Measurements from ENCODE around the gene RBPMS2.
A peak's percentile ranks its signal among the peaks of the same experiment; 100 is the strongest.
"Not testable (repeated sequence)": the region's sequence is repeated elsewhere in the genome, so short reads cannot be mapped to it uniquely, and the experiment has no call there.

RBPMS2 gene

DNA sequence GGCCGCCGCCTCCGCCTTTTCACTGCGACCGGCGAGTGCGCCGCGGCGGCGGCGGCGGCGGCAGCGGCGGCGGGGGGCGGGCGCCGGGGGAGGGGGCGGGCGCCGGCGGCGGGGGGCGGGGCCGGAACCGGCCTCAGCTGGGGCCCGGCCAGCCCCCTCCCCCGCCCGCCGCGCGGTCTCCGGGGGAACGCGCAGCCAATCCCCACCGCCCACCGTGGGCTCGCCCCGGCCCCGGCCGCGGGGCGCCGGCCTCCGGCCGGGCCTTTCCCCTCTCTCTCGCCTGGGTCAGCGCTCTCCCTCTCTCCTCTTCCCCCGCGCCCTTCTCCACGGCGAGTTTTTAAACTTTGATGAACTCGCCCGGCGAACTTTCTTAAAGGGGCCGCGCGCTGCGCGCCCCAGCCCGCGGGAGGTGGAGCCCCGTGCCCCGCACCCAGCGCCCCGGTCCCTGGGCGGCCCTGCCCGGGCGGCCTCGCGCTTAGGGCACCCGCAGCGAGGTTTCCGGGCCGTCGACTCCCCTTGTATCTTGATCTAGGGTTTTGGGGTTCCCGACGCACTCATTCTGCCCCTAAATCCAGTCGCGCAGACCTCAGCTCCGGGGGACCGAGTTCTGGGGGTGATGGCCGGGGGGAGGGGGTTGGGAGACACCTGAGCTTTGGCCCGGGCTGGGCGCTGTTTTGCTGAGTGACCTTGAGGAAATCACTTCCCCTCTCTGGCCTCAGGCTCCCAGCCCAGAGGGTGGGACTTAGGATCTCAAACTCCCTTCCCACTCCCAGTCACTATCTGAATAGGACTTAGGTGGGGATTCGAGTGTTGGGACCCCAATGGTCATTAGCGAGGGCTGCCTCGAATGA is at the start of gene RBPMS2:
Gene RBPMS2 (minus strand): TSS at position 39 of the 851 bp plus-strand sequence. CDS start 270 bp downstream, outside the sequence.
- DNase-seq (ENCODE audit: low read depth in 2 of 2) = no peak

DNA sequence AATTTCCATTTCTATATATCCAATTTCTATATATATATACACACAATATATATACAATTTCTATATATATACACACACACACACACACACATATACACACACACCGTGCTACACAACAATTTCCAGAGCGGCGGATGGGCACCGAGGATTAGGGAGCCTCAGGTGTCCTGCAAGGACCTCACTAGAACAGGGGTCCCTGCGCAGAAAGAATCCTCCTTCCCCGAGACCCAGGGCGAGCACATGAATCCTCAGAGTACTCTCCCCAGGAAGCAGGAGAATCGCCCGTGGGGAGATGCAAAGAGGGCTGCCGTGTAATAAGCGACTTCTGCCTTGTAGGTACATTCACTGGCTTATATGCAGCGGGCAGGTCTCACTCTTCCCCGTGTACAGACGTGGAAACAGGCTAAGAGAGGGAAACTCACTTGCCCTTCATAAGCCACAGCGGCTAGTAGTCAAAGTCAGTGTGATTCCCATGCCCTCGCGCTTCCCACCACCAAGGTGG is 49.6 kb upstream of the RBPMS2 start:
- no peak for DNase-seq (ENCODE audit: low read depth in 2 of 2)

DNA sequence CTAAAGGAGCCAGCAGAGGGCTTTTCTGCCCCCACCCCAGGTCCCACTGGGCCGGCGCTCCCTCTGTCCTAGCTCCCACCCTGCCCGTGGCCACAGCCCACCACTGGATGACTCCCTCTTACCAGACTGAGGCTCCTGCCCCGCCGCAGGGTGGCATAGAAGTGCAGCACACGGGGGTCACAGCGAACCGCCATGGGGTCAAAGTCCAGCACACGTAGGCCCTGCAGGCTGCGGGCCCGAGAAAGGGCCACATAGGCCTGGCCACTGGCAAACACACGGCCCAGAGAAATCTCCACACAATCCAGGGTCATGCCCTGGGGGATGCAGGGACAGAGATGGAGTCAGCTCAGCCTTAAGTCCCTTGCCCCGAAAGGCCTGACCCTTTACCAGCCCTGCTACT is 41.1 kb upstream of the RBPMS2 start:
- no peak for DNase-seq (ENCODE audit: low read depth in 2 of 2)

DNA sequence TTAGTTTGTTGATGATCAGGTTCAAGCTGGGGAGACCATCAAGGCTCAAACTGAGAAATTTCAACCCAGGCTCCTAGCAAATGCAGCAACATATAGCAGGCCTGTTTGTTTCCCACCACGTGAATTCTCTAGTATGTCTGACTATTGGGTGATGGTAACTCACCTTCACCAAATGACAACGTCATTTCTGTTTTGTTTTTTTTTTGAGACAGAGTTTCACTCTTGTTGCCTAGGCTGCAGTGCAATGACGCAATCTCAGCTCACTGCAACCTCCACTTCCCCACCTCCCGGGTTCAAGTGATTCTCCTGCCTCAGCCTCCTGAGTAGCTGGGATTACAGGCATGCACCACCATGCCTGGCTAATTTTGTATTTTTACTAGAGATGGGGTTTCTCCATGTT is 39.6 kb upstream of the RBPMS2 start:
- not testable (repeated sequence) for DNase-seq (ENCODE audit: low read depth in 2 of 2)

DNA sequence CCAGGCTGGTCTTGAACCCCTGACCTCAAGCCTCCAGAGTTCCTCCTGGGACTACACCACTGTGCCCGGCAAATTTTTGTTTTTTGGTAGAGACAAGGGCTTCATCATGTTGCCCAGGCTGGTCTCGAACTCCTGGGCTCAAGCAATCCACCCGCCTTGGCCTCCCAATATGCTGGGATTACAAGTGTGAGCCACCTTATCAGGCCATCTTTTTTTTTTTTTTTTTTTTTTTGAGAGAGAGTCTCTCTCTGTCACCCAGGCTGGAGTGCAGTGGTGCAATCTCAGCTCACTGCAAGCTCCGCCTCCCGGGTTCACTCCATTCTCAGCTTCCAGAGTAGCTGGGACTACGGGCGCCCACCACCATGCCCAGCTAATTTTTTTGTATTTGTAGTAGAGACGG is 38.9 kb upstream of the RBPMS2 start:
- not testable (repeated sequence) for DNase-seq (ENCODE audit: low read depth in 2 of 2)

DNA sequence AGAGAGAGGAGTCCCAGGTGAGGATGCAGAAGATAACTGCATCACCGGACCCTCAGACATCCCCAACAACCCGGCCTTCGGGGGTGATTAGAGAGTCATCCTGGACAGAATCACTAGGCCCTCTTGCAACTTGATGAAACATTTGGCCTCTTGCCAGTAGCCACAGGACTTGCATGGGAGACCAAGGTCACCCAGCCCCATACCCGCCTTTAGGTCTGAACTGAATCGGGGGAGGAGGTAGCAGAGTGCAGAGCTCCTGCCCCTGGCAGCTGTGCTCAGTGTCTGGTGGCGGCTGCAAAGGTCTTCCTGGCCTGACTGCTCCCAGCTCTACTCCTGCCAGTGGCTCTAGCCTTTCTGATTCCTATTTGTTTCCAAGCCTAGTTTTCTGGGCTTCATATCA is 37.7 kb upstream of the RBPMS2 start:
- no peak for DNase-seq (ENCODE audit: low read depth in 2 of 2)

DNA sequence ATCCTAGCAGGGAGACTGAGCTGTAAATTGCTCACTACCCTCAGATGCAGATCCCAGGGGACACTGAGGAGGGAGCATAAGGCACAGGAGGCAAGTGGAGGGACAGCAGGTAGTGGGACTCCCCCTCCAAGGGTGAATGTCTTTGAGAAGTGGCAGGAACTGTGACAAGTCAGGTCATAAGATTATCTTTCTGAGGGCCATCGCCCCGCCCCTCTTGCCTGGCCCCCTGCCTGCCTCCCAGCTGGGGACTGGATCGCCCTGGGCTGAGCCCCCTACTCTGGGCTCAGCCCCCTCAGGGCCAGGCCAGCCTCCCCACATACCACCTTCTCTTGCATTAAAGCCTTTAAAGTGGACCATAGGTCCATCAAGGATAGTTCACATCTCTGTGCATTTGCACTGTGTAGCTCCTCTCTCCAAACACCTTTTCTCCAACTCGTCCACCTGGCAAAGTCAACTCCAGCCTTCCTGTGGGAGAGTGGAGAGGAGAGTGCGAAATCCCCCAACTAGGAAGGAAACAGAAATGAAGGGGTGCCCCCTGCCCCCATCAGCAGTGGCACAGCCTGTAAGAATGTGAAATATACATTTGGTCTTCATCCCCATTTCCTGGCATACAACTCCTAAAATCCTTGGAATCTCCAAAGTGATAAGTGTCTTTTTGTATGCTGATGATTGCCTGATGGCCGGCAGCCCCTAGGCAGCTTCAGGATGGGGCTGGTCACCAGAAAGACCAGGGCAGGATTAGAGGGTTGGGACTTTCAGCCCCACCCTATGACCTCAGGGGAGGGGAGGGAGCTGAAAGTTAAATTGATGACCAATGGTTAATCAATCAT is 35.3 kb upstream of the RBPMS2 start:
- no peak for DNase-seq (ENCODE audit: low read depth in 2 of 2)

DNA sequence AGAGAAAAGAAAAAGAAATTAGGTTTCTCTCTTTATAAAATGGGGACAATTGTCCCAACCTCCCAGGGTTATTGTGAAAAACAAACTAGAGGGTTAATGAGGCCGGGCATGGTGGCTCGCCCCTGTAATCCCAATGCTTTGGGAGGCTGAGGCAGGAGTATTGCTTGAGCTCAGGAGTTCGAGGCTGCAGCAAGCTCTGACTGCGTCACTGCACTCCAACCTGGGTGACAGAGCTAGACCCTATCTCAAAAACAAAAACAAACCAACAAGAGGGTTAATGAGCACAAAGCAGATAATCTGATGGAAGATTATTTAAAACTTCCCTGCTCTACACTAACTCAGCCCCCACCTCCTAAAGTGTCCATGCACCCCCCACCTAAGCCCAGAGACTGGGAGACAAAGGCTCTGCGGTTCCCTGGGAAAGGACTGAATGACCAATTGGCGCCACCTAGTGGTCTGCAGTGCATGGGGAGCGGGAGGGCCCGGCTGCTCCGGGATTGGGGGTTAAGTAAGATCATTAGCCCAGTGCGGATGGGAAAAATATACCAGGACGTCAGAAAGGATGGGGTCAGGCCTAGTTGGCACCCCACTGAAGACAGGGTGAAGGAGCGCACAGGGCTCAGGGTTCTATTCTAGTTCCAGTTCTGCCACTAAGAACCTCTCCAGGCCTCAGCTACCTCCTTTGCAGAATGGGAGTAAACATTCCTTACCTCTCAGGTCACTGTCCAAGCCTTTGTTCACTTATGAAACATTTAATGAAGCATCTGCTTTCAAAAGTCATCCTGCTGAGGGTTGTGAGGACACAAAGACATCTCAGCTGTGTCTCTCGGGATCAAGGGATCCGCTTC is 34.5 kb upstream of the RBPMS2 start:
- DNase-seq (ENCODE audit: low read depth in 2 of 2) = peak; percentile 51 to 61

DNA sequence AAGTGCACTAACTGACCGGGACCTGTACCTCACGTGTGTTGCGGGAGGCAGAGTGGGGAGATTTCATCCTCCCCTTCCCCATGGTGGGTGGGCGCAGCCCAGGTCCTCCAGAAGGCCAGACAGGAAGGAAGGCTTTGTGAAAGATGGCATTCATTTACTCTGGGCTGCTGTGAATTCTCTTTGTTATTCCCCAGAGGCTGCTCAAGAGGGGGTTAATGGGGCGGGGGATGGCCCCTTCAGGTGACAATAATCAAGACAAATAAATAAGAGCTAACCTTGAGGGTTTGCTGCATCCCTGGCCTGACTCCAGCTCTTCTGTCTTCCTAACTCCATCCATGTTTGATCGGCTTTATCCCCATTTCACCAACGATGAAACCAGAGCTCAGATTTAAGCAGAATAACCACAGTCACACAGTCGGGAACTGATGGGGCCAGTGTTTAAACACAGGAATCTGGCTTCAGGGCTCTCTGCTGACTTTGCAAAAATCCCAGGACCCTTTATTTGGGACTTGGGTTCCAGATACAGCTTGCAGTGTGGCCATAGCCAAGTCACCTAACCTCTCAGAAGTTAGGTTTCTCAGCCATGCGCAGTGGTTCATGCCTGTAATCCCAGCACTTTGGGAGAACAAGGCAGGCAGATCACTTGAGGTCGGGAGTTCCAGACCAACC is 33.5 kb upstream of the RBPMS2 start:
- no peak for DNase-seq (ENCODE audit: low read depth in 2 of 2)

DNA sequence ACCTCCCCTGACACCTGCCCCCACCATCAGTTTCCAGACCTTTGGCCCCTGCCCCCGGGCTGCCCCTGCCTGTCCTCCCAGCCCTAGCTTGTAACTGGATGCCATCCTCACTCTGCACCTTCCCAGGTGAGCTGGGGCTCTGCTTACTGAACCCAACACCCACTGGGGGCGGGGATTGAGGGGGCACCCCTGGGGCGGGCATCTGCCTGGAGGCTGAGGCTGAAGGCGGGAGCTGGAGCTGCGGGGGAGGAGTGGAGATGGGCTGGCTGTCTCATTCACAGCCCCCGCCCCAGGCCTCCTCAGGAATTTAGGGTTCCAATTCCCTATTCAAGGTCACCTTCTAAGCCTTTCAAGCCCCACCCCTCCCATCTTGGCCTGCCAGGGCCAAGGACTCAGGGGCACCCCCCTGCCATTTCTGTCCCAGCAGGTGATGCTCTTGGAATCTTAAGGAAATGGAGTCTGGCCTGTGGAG is 32.4 kb upstream of the RBPMS2 start:
- no peak for DNase-seq (ENCODE audit: low read depth in 2 of 2)

DNA sequence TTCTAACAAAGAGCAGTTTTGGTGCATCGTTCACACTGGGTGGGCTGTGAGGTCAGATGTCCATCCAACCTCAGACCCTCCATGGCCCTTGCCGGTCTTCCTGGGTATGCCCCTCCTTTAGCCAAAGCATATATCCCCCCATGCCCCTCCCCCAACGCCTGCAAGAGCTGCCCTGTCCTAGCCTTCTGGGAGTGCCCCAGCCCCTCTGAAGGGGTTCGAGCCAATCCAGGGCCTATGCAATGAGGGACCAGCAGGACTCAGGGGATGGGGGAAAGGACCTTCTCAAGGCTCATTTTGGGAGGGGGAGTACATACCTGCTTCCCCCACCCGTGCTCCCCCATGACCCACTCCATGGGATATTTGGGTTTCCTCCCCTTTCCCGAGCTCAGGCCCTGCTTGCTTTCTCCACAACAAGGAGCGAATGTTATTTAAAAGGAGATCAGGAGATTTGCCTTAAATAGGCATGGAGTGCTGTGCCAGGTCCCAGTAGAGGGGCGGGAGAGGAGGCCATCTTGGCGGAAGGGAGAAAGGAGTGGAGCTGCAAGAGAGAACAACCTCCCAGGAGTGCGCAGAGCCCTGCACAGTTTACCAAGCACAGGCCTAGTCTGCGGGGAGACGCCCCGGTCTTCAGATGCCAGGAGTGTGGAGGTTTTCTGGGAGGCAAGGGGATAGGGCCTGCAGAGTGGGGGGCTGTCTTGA is 31.8 kb upstream of the RBPMS2 start:
- DNase-seq (ENCODE audit: low read depth in 2 of 2) = no peak

DNA sequence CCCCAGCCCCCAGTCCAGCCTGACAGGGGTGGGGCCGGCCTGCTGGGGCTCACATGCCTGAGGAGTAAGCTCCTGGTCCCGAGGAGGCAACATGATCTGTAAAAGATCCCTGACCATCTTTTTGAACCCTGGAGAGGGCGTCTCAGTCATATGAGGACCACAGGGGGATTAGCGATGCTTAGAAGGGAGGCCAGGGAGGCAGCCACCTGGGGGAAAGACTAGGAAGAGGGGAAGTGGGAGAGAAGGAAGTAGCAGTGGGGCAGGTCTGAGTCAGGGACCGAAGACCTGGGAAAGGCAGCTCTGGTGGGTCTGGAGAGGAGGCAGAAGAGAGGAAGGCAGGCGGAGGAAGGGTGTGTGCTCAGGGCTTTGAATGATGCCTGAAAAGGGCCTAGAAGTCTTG is 31.1 kb upstream of the RBPMS2 start:
- no peak for DNase-seq (ENCODE audit: low read depth in 2 of 2)

DNA sequence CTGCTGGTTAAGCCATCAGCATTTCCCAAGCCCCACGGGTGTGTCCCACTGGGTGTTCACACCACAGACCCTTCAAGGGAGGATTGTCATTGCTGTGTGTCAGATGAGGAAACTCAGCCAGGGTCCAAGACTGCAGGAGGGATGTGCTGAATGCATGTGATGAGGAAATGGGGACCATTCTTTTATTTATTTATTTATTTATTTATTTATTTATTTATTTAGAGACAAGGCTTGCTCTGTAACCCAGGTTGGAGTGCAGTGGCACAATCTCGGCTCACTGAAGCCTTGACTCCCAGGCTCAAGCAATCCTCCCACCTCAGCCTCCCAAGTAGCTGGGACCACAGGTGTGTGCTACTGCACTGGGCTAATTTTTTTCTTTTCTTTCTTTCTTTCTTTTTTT is 29.2 kb upstream of the RBPMS2 start:
- DNase-seq (ENCODE audit: low read depth in 2 of 2) = no peak

DNA sequence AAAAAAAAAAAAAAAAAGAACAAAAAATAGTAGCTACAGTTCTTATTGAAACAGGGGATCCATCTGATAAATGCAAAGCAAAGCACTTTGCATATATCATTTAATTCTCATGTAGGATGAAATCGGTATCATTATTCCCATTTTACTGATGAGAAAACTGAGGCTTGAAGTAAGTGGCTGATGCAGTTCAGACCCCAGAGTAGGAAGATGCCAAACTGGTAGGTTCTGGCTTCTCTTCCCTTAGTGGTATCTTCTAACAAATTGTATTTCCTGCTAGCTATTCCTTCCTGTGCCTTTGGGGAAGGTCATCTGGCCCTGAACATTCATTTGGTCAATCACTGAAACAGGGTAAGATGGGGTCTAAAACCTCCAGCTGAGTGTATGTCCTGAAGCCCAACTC is 28.1 kb upstream of the RBPMS2 start:
- no peak for DNase-seq (ENCODE audit: low read depth in 2 of 2)

DNA sequence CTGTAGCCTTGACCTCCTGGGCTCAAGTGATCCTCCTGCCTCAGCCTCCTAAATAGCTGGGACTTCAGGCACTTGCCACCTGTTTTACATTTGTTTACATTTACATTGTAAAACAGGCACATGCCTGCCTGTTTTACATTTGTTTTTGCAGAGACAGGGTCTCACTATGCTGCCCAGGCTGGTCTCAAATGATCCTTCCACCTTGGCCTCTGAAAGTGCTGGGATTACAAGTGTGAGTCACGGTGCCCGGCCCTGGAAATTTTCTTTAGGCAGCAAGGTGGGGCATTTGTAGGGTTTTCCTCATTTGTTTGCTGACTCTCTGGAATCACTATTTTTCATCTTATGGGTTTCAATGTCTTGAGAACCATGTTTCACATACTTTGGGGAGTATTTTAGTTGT is 25.1 kb upstream of the RBPMS2 start:
- DNase-seq (ENCODE audit: low read depth in 2 of 2) = no peak

DNA sequence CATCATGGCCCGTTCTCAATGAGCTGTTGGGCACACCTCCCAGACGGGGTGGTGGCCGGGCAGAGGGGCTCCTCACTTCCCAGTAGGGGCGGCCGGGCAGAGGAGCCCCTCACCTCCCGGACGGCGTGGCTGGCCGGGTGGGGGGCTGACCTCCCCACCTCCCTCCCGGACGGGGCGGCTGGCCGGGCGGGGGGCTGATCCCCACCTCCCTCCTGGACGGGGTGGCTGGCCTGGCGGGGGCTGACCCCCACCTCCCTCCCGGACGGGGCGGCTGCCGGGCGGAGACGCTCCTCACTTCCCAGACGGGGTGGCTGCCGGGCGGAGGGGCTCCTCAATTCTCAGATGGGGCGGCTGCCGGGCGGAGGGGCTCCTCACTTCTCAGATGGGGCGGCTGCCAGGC is 23.5 kb upstream of the RBPMS2 start:
- not testable (repeated sequence) for DNase-seq (ENCODE audit: low read depth in 2 of 2)

DNA sequence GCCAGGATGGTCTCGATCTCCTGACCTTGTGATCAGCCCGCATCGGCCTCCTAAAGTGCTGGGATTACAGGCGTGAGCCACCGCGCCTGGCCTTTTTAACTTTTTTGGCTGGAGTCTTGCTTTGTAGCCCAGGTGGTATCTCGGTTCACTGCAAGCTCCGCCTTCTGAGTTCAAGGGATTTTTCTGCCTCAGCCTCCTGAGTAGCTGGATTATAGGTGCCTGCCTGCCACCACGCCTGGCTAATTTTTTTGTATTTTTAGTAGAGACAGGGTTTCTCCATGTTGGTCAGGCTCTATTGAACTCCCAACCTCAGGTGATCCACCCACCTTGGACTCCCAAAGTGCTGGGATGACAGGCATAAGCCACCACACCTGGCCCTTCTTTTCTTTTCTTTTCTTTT is 20.5 kb upstream of the RBPMS2 start:
- DNase-seq (ENCODE audit: low read depth in 2 of 2) = not testable (repeated sequence)

DNA sequence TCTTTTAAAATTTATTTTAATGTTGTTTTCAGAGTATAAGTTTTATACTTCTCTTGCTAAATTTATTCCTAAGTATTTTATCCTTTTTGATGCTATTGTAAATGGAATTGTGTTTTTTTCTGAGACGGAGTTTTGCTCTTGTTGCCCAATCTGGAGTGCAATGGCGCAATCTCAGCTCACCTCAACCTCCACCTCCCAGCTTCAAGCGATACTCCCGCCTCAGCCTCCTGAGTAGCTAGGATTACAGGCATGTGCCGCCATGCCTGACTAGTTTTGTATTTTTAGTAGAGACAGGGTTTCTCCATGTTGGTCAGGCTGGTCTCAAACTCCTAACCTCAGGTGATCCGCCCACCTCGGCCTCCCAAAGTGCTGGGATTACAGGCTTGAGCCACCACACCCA is 19.9 kb upstream of the RBPMS2 start:
- not testable (repeated sequence) for DNase-seq (ENCODE audit: low read depth in 2 of 2)

DNA sequence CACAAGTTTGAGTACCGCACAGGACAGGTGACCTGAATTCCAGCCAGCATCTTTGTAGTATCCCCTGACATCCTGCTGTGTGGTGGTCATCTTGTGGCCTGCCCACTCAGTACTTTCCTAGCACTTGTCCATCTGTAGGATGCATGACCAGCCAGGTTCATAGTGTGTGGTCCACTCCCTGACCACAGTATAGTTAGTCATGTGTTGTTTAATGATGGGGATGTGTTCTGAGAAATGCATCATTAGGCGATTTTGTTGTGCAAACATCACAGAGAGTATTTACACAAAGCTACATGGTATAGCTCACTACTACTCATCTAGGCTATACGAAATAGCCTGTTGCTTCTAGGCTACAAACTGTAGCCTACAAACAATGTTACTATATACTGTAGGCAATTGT is 16.9 kb upstream of the RBPMS2 start:
- DNase-seq (ENCODE audit: low read depth in 2 of 2) = no peak

DNA sequence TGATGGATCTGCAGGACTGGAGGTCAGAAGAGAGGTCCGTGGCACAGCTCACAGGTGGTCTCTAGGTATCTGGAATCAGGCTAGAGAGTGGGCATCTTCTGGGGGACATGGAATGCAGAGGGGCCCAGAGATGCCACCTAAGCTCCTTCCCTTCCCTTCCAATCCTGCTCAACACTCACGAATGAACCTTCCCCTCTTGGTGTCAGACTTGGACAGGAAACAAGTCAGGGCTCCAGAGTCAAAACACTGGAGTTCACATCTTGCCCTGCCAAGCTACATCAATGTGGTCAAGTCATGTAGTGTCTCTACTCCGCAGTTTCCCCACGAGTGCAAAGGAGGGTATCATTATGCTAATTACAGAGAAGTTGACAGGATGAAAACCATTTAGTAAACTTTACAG is 16.0 kb upstream of the RBPMS2 start:
- no peak for DNase-seq (ENCODE audit: low read depth in 2 of 2)

DNA sequence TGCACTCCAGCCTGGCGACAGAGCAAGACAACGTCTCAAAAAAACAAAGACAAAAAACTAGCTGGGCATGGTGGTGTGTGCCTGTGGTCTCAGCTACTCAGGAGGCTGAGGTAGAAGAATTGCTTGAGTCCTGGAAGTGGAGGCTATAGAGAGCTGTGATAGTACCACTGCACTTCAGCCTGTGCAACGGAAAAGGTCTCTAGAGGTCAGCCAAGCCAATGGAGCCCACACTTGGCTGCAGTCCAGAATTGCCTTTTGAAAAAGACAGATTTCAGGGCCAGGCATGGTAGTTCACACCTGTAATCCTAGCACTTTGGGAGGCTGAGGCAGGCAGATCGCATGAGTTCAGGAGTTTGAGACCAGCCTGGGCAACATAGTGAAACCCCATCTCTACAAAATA is 8.4 kb upstream of the RBPMS2 start:
- DNase-seq (ENCODE audit: low read depth in 2 of 2) = no peak
